HCT116 (cell line): Measurements from ENCODE around the gene MTUS2. TPM values are rescaled to one million over a fixed set of nuclear protein-coding genes. Genes with fewer than 3 reads are reported as not detected.

ENCODE experiments used
- ATAC-seq: fragments of 200-7000 bp; cut with Tn5 transposase; 2 replicates; pipeline ENCODE4 v1.9.1; 2020; ENCODE audit warnings: mild to moderate bottlenecking, moderate library complexity
- BruUV-seq: library from RNA; stranded (reverse); fragments of 400-500 nt; replicated peaks from 2 replicates; lab custom pipeline; 2021; lab: Mats Ljungman, UMichigan
- CTCF ChIA-PET: fragments of 300-600 bp; sonication (Branson Sonifier 250); formaldehyde crosslinking; loops from one replicate; lab custom pipeline; 2021; ENCODE audit warnings: antibody characterized with exemption; lab: Charles Lee
- POLR2A ChIA-PET: fragments of 300-600, 350-600 bp; sonication (Branson Sonifier 250); formaldehyde crosslinking; loops from one replicate; lab custom pipeline; 2021; ENCODE audit warnings: antibody characterized with exemption; lab: Charles Lee
- RAD21 ChIA-PET, 2 experiments: fragments of 300-600 bp; sonication (Branson Sonifier 250); formaldehyde crosslinking; loops; one replicate each; lab custom pipeline; 2023; ENCODE audit warnings: low total read pairs in 2 of 2; ENCODE audit not compliant: uncharacterized antibody in 2 of 2, unreplicated experiment in 2 of 2, low non-redundant PET in 1 of 2; lab: Charles Lee
- DNase-seq: peaks from one replicate; pipeline ENCODE4 v3.0.0-alpha.2; 2010; ENCODE audit warnings: low read depth, low spot score
- H2AFZ ChIP-seq: fragments of 200-600 bp; shearing (Covaris generic), sonication (generic); 2 replicates; pipeline ENCODE4 v1.6.1; 2017; ENCODE audit warnings: low read depth, mixed run types, mixed read lengths, antibody characterized with exemption, low read length; ENCODE audit not compliant: poor library complexity, severe bottlenecking
- H3K27ac ChIP-seq: 2 replicates; pipeline ENCODE4 v1.5.1; 2012; ENCODE audit warnings: low read depth, low read length
- H3K27me3 ChIP-seq: fragments of 200-600 bp; sonication (generic); 2 replicates; pipeline ENCODE4 v1.6.1; 2016; ENCODE audit warnings: mixed run types, low read length, mixed read lengths; ENCODE audit not compliant: insufficient read depth
- H3K36me3 ChIP-seq, 2 experiments: fragments of 200-500 bp in 1 of 2; fragments of 200-600 bp in 1 of 2; sonication (Bioruptor generic) in 1 of 2; sonication (generic) in 1 of 2; 2 replicates each; pipeline versions ENCODE4 v1.5.1 to v1.6.1; 2014 to 2016; ENCODE audit warnings: low read length in 2 of 2, inconsistent platforms in 1 of 2, mixed read lengths in 1 of 2, mixed run types in 1 of 2; ENCODE audit not compliant: insufficient read depth in 2 of 2, control insufficient read depth in 1 of 2
- H3K4me1 ChIP-seq, 2 experiments: fragments of 200-600 bp in 1 of 2; sonication (generic) in 1 of 2; 2 replicates each; pipeline versions ENCODE4 v1.5.1 to v1.6.1; 2012 to 2017; ENCODE audit warnings: low read length in 2 of 2, inconsistent platforms in 1 of 2, mild to moderate bottlenecking in 1 of 2, mixed read lengths in 1 of 2, mixed run types in 1 of 2, moderate library complexity in 1 of 2; ENCODE audit not compliant: insufficient read depth in 2 of 2, control insufficient read depth in 1 of 2
- H3K4me2 ChIP-seq: fragments of 200-600 bp; sonication (generic); 2 replicates; pipeline ENCODE4 v1.6.1; 2017; ENCODE audit warnings: mixed run types, low read length, mixed read lengths
- H3K4me3 ChIP-seq, 2 experiments: fragments of 200-600 bp in 1 of 2; sonication (generic) in 1 of 2; replicated peaks in 1 of 2; 2 replicates each; pipeline ENCODE4 v1.5.1; 2011 to 2016; ENCODE audit warnings: low read length in 2 of 2, control low read depth in 1 of 2, low read depth in 1 of 2, mild to moderate bottlenecking in 1 of 2, mixed read lengths in 1 of 2, mixed run types in 1 of 2
- H3K79me2 ChIP-seq: fragments of 200-600 bp; sonication (generic); 2 replicates; pipeline ENCODE4 v1.6.1; 2017; ENCODE audit warnings: mild to moderate bottlenecking, mixed run types, low read length, moderate library complexity, mixed read lengths; ENCODE audit not compliant: insufficient read depth
- H3K9ac ChIP-seq: fragments of 200-600 bp; sonication (generic); 2 replicates; pipeline ENCODE4 v1.6.1; 2016; ENCODE audit warnings: low read length, mixed read lengths
- H3K9me2 ChIP-seq: fragments of 200-600 bp; sonication (generic), shearing (Covaris generic); 2 replicates; pipeline ENCODE4 v1.6.1; 2017; ENCODE audit warnings: mixed run types, mild to moderate bottlenecking, moderate library complexity; ENCODE audit not compliant: insufficient read depth
- H3K9me3 ChIP-seq, 2 experiments: fragments of 200-500 bp in 1 of 2; fragments of 200-600 bp in 1 of 2; sonication (Bioruptor generic) in 1 of 2; sonication (generic) in 1 of 2; 2 replicates each; pipeline ENCODE4 v1.6.1; 2014 to 2017; ENCODE audit warnings: low read length in 2 of 2, mixed read lengths in 2 of 2, inconsistent platforms in 1 of 2, low read depth in 1 of 2, mild to moderate bottlenecking in 1 of 2, mixed run types in 1 of 2, moderate library complexity in 1 of 2; ENCODE audit not compliant: control insufficient read depth in 1 of 2, insufficient read depth in 1 of 2
- H4K20me1 ChIP-seq: fragments of 200-600 bp; sonication (generic), shearing (Covaris generic); 2 replicates; pipeline ENCODE4 v1.6.1; 2017; ENCODE audit warnings: mixed run types, mild to moderate bottlenecking, moderate library complexity; ENCODE audit not compliant: insufficient read depth
- ATF3 ChIP-seq: IDR thresholded peaks from 2 replicates; pipeline ENCODE4 v1.6.1; 2012
- CBX3 ChIP-seq: IDR thresholded peaks from 2 replicates; pipeline ENCODE4 v1.6.1; 2012; ENCODE audit warnings: low read depth
- CEBPB ChIP-seq: IDR thresholded peaks from 2 replicates; pipeline ENCODE4 v1.6.1; 2012; ENCODE audit warnings: low read depth
- CTCF ChIP-seq, 3 experiments: fragments of 200-600 bp in 1 of 3; sonication (generic) in 1 of 3; IDR thresholded peaks in 2 of 3; conservative IDR thresholded peaks in 1 of 3; 2 replicates each; pipeline ENCODE4 v1.5.1; 2012 to 2017; ENCODE audit warnings: low read depth in 2 of 3, low read length in 2 of 3, antibody characterized with exemption in 1 of 3, borderline replicate concordance in 1 of 3, control low read depth in 1 of 3, mild to moderate bottlenecking in 1 of 3, mixed read lengths in 1 of 3, mixed run types in 1 of 3, moderate library complexity in 1 of 3; ENCODE audit not compliant: insufficient read depth in 1 of 3
- EGR1 ChIP-seq: IDR thresholded peaks from 2 replicates; pipeline ENCODE4 v1.6.1; 2012; ENCODE audit warnings: low read depth
- ELF1 ChIP-seq: IDR thresholded peaks from 2 replicates; pipeline ENCODE4 v1.6.1; 2012; ENCODE audit warnings: low read depth, borderline replicate concordance
- JUND ChIP-seq: IDR thresholded peaks from 2 replicates; pipeline ENCODE4 v1.6.1; 2012
- MAX ChIP-seq: IDR thresholded peaks from 2 replicates; pipeline ENCODE4 v1.6.1; 2012
- POLR2A ChIP-seq: IDR thresholded peaks from 2 replicates; pipeline ENCODE4 v1.7.0; 2011; ENCODE audit warnings: borderline replicate concordance; ENCODE audit not compliant: insufficient read depth, insufficient read length; ENCODE audit errors: extremely low read depth
- POLR2AphosphoS5 ChIP-seq: IDR thresholded peaks from 2 replicates; pipeline ENCODE4 v1.6.1; 2011; ENCODE audit warnings: mild to moderate bottlenecking, low read depth, low read length, moderate library complexity
- RAD21 ChIP-seq: IDR thresholded peaks from 2 replicates; pipeline ENCODE4 v1.6.1; 2012; ENCODE audit warnings: low read depth, mild to moderate bottlenecking
- REST ChIP-seq: IDR thresholded peaks from 2 replicates; pipeline ENCODE4 v1.6.1; 2012; ENCODE audit warnings: low read depth
- SIN3A ChIP-seq: IDR thresholded peaks from 2 replicates; pipeline ENCODE4 v1.6.1; 2012; ENCODE audit warnings: low read depth
- SP1 ChIP-seq: IDR thresholded peaks from 2 replicates; pipeline ENCODE4 v1.6.1; 2012; ENCODE audit warnings: low read depth
- SRF ChIP-seq: IDR thresholded peaks from 2 replicates; pipeline ENCODE4 v1.6.1; 2012; ENCODE audit warnings: low read depth
- TCF7L2 ChIP-seq: IDR thresholded peaks from 2 replicates; pipeline ENCODE4 v1.7.0; 2011; ENCODE audit warnings: borderline replicate concordance, inconsistent platforms; ENCODE audit not compliant: insufficient read depth, insufficient read length; ENCODE audit errors: extremely low read depth
- YY1 ChIP-seq: IDR thresholded peaks from 2 replicates; pipeline ENCODE4 v1.6.1; 2011; ENCODE audit warnings: low read length, low read depth, moderate library complexity, mild to moderate bottlenecking; ENCODE audit not compliant: insufficient replicate concordance; ENCODE audit errors: extremely low read depth
- ZBTB33 ChIP-seq: IDR thresholded peaks from 2 replicates; pipeline ENCODE4 v1.6.1; 2011; ENCODE audit warnings: mild to moderate bottlenecking, low read length, moderate library complexity; ENCODE audit not compliant: insufficient replicate concordance; ENCODE audit errors: extremely low read depth
- ZNF274 ChIP-seq: fragments of 200-500 bp; sonication (Bioruptor generic); IDR thresholded peaks from 2 replicates; pipeline ENCODE4 v1.6.1; 2014; ENCODE audit warnings: mild to moderate bottlenecking, low read depth, low read length, inconsistent platforms
- intact Hi-C: fragments of 100-400 bp; cut with micrococcal nuclease; formaldehyde crosslinking; loops from 2 replicates; pipeline ENCODE4 v1.10.0; 2022
- total RNA-seq: library from RNA; stranded (reverse); gene quantifications from one replicate; pipeline ENCODE4 v1.2.1, GENCODE V29; 2021; ENCODE audit not compliant: unreplicated experiment

MTUS2 gene
- total RNA-seq, 1 experiment from 2014 or later = 0.02 TPM

GRCh38 chr13:29185926-29186325, 365.8 kb downstream of the MTUS2 start (continued):
- TF ChIP-seq ZBTB33 (no peak), YY1 (no peak), CTCF (IDR thresholded peaks at IDR 0.05 in 2 of 3, conservative IDR thresholded peaks at IDR 0.05 in 1 of 3; ENCODE audit: borderline replicate concordance in 1 of 3, insufficient read depth in 1 of 3, low read depth in 2 of 3, low read length in 2 of 3) (no peak), CBX3 (no peak), SIN3A (no peak), CEBPB (no peak), TCF7L2 (no peak), SRF (no peak), POLR2A (no peak)

GRCh38 chr13:29187584-29187983, 367.4 kb downstream of the MTUS2 start:
- H3K4me2 ChIP-seq = no peak overlapping the region
- H2AFZ ChIP-seq = no peak overlapping the region
- no peaks in the 10 kb centered on the region for H3K4me1 ChIP-seq
- no peak for DNase-seq
- H3K27ac ChIP-seq = no peak overlapping the region
- H3K9ac ChIP-seq = no peak overlapping the region
- ChIA-PET CTCF (no interaction called here), RAD21 (no interaction called here), POLR2A (no interaction called here)
- H3K9me3 ChIP-seq = no peaks in the 10 kb centered on the region
- BruUV-seq = no TSS peak
- no peaks in the 10 kb centered on the region for H3K9me2 ChIP-seq
- no peaks in the 10 kb centered on the region for H3K36me3 ChIP-seq
- H3K79me2 ChIP-seq = no peaks in the 10 kb centered on the region
- ATAC-seq = no peak
- intact Hi-C loops = no loop called here
- H4K20me1 ChIP-seq = no peaks in the 10 kb centered on the region
- H3K27me3 ChIP-seq = peaks cover 14% of the 10 kb centered on the region; the same call in 1 of the 2 replicates
- no peak overlapping the region for H3K4me3 ChIP-seq
- no peak for TF ChIP-seq REST
- no peak for TF ChIP-seq TCF7L2
- TF ChIP-seq ELF1 = no peak
- no peak for TF ChIP-seq CEBPB
- TF ChIP-seq ZNF274 = no peak
- no peak for TF ChIP-seq POLR2A
- TF ChIP-seq POLR2AphosphoS5 = no peak
- TF ChIP-seq MAX = no peak
- TF ChIP-seq JUND = no peak
- no peak for TF ChIP-seq SRF
- TF ChIP-seq EGR1 = no peak
- TF ChIP-seq SP1 = no peak
- TF ChIP-seq RAD21 = no peak
- TF ChIP-seq ATF3 = no peak
